GM12891 (cell line): ENCODE results near the gene RNASE1.

Experiments
- DNase-seq: peaks from one replicate; pipeline ENCODE4 v3.0.0; 2011; ENCODE audit warnings: low spot score; ENCODE audit not compliant: insufficient read length
- FAIRE-seq: peaks from 2 replicates; lab custom pipeline; 2011; peaks lifted over from hg19 to GRCh38; lab: Jason Lieb, UNC
- PAX5 ChIP-seq: IDR thresholded peaks from 2 replicates; pipeline ENCODE4 v1.6.1; 2011; ENCODE audit warnings: low read length, moderate library complexity, mild to moderate bottlenecking; ENCODE audit not compliant: insufficient read depth, severe bottlenecking
- POLR2A ChIP-seq: IDR thresholded peaks from 2 replicates; pipeline ENCODE4 v1.6.1; 2011; ENCODE audit warnings: low read depth, low read length, control low read depth
- POLR2AphosphoS5 ChIP-seq: IDR thresholded peaks from 2 replicates; pipeline ENCODE4 v1.6.1; 2011; ENCODE audit warnings: low read depth, low read length, control low read depth
- POU2F2 ChIP-seq: IDR thresholded peaks from 2 replicates; pipeline ENCODE4 v1.6.1; 2011; ENCODE audit warnings: low read depth, mild to moderate bottlenecking, control low read depth, low read length, moderate library complexity
- SPI1 ChIP-seq: IDR thresholded peaks from 2 replicates; pipeline ENCODE4 v1.6.1; 2011; ENCODE audit warnings: low read depth, low read length, control low read depth
- TAF1 ChIP-seq: IDR thresholded peaks from 2 replicates; pipeline ENCODE4 v1.6.1; 2011; ENCODE audit warnings: low read depth, low read length, control low read depth

The RNASE1 gene

GRCh38 chr14:20807304-20808161 is 4.9 kb upstream of the RNASE1 start:
- FAIRE-seq (no peak), DNase-seq (no peak)
- TF ChIP-seq POLR2A = no peak
- no peak for TF ChIP-seq PAX5
- TF ChIP-seq POU2F2 = no peak
- no peak for TF ChIP-seq TAF1
- TF ChIP-seq POLR2AphosphoS5 = no peak
- no peak for TF ChIP-seq SPI1

- TF ChIP-seq SPI1 (no peak), PAX5 (no peak), POLR2A (no peak), TAF1 (no peak), POU2F2 (no peak), POLR2AphosphoS5 (no peak)
- no peak for FAIRE-seq
- no peak for DNase-seq
Measured at GRCh38 chr14:20805485-20805884, 2.8 kb upstream of the RNASE1 start.

DNA sequence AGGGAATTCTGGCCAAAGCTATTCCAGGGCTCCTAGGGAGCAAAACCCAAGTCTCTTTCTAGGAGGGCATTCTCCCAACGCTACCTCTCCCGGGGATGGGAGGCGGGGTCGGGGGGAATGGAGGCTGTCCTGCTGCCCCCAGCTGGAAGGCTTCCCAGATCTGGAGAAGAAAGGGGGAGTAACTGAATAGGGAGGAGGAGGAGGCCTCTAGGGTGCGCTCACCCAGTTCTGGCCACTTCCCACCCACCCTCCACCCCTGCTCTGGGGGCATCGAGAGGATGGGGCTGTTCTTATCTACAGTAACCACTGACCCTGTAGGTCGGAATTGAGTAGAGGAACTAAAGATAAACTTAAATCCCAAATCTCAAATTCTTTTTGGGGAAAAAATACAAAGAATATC is 579 bp upstream of the RNASE1 start:
- DNase-seq = no peak
- TF ChIP-seq POLR2AphosphoS5 (no peak), PAX5 (no peak), SPI1 (no peak), POLR2A (no peak), POU2F2 (no peak)
- no peak for FAIRE-seq

GRCh38 chr14:20801726-20802125 is 918 bp downstream of the RNASE1 start:
- FAIRE-seq (no peak), DNase-seq (no peak)
- TF ChIP-seq SPI1 (no peak), PAX5 (no peak), POLR2A (no peak), POU2F2 (no peak), TAF1 (no peak), POLR2AphosphoS5 (no peak)

- TF ChIP-seq PAX5 (no peak), SPI1 (peak; percentile 70), TAF1 (no peak), POLR2AphosphoS5 (no peak), POLR2A (no peak), POU2F2 (no peak)
- FAIRE-seq = peak; percentile 40
- DNase-seq = no peak
Measured at GRCh38 chr14:20799892-20800544, 2.6 kb downstream of the RNASE1 start.

DNA sequence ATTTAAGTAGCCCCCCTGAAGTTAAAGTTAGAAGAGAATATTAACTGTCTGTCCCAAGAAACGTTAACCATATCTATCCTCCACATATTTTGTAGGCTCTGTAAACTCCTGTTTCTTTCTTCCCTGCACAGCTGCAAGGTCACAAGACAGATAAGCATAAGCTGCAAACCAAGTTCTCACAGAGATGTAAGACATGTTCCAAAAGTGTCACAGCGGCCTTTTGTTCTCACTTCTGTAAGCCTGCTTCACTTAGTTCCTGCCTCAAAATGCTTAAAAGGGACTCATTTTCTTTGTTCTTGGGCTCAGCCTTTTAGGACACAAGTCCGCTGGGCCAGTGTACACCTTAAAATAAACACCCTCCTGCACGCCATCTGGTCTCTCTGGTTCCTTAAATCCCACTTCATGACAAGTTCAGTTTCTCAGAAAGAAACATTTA is 3.2 kb downstream of the RNASE1 start:
- DNase-seq (no peak), FAIRE-seq (no peak)
- no peak for TF ChIP-seq SPI1
- no peak for TF ChIP-seq TAF1
- no peak for TF ChIP-seq POU2F2
- no peak for TF ChIP-seq POLR2AphosphoS5
- TF ChIP-seq PAX5 = no peak
- TF ChIP-seq POLR2A = no peak

DNA sequence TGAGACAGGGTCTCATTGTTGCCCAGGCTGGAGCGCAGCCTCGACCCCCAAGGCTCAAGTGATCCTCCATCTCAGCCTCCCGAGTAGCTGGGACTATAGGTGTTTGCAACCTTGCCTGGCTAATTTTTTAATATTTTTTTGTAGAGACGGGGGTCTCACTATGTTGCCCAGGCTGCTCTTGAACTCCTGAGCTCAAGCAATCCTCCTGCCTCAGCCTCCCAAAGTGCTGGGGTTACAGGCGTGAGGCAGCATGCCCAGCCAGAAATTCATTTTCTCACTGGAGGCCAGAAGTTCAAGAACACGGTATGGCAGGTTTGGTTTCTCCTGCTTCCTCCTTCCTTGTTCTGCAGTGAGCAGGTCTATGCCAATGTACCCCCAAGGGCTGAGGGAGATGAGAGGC is 3.7 kb downstream of the RNASE1 start:
- DNase-seq = no peak
- no peak for TF ChIP-seq SPI1
- TF ChIP-seq POLR2AphosphoS5 = no peak
- TF ChIP-seq TAF1 = no peak
- no peak for TF ChIP-seq POLR2A
- TF ChIP-seq POU2F2 = no peak
- no peak for TF ChIP-seq PAX5
- FAIRE-seq = no peak

- peak; percentile 87 for FAIRE-seq
- TF ChIP-seq PAX5 = no peak
- no peak for TF ChIP-seq POLR2A
- TF ChIP-seq TAF1 = no peak
- TF ChIP-seq SPI1 = peak; percentile 47
- no peak for TF ChIP-seq POU2F2
Measured at GRCh38 chr14:20798318-20798717, 4.3 kb downstream of the RNASE1 start.

GRCh38 chr14:20797164-20797563 is 5.5 kb downstream of the RNASE1 start:
- no peak for DNase-seq
- FAIRE-seq = peak; percentile 59
- no peak for TF ChIP-seq POLR2AphosphoS5
- TF ChIP-seq SPI1 = no peak
- no peak for TF ChIP-seq PAX5
- no peak for TF ChIP-seq POLR2A

More at GRCh38 chr14:20798318-20798717, 4.3 kb downstream of the RNASE1 start:
- no peak for DNase-seq
